ENCODE results near the gene RBL1.

RBL1 gene

GRCh38 chr20:36951198-36951978, 144.4 kb downstream of the RBL1 start, which contains the start of gene SAMHD1:
Gene SAMHD1 (minus strand): TSS chr20:36951708. CDS start chr20:36951643, 65 bp downstream.
- Histone ChIP-seq H3K9ac (peak within 1 kb of the TSS; percentile 62), H3K27ac (peak within 1 kb of the TSS; percentile 65), H2AFZ (ENCODE audit: low read depth) (peak within 1 kb of the TSS; percentile 86), H3K4me2 (peak within 1 kb of the TSS; percentile 93), H3K79me2 (ENCODE audit: insufficient read depth, low read depth) (peaks cover 35% of the 10 kb centered on the region), H3K36me3 (ENCODE audit: insufficient read depth) (peaks cover 2% of the 10 kb centered on the region; the same call in 1 of the 2 replicates), H4K20me1 (ENCODE audit: insufficient read depth) (no peaks in the 10 kb centered on the region), H3K27me3 (ENCODE audit: insufficient read depth, low read depth) (no peaks in the 10 kb centered on the region), H3K4me1 (ENCODE audit: low read depth, poor library complexity, severe bottlenecking) (peaks cover 64% of the 10 kb centered on the region), H3K4me3 (IDR thresholded peaks at IDR 0.05; ENCODE audit: insufficient read depth, low read depth, low read length) (no peak within 1 kb of the TSS)
- no peak for TF ChIP-seq CTCF (conservative IDR thresholded peaks at IDR 0.05; ENCODE audit: low read depth, low read length)

- H3K4me3 ChIP-seq (IDR thresholded peaks at IDR 0.05; ENCODE audit: insufficient read depth, low read depth, low read length), result no peak overlapping the region
- peaks cover 35% of the 10 kb centered on the region for H3K79me2 ChIP-seq (ENCODE audit: insufficient read depth, low read depth)
- no peak for TF ChIP-seq CTCF (conservative IDR thresholded peaks at IDR 0.05; ENCODE audit: low read depth, low read length)
- H4K20me1 ChIP-seq (ENCODE audit: insufficient read depth), result no peaks in the 10 kb centered on the region
- H3K27me3 ChIP-seq (ENCODE audit: insufficient read depth, low read depth), result no peaks in the 10 kb centered on the region
- H3K4me1 ChIP-seq (ENCODE audit: low read depth, poor library complexity, severe bottlenecking), result peaks cover 65% of the 10 kb centered on the region
- H3K4me2 ChIP-seq, result peak overlapping the region; percentile 93
- H3K36me3 ChIP-seq (ENCODE audit: insufficient read depth), result peaks cover 3% of the 10 kb centered on the region; the same call in 1 of the 2 replicates
- peak overlapping the region; percentile 62; the same call in 1 of the 2 replicates for H3K9ac ChIP-seq
- peak overlapping the region; percentile 65; the same call in 1 of the 2 replicates for H3K27ac ChIP-seq
- peak overlapping the region; percentile 86 for H2AFZ ChIP-seq (ENCODE audit: low read depth)
Observed at GRCh38 chr20:36950414-36951197, 145.2 kb downstream of the RBL1 start.
